Glutamatergic neuron (in vitro differentiated cells): ENCODE measurements around the gene PRDM8. TPM values are rescaled to one million over a fixed set of nuclear protein-coding genes. Genes with fewer than 3 reads are reported as not detected.

Source experiments
- DNase-seq: peaks from one replicate; pipeline ENCODE4 v3.0.0; 2022
- H3K27ac Mint-ChIP-seq: one replicate; pipeline ENCODE4 v1.8.0; 2020; ENCODE audit warnings: mild to moderate bottlenecking, mixed read lengths, inconsistent platforms; ENCODE audit not compliant: unreplicated experiment
- H3K27me3 Mint-ChIP-seq: one replicate; pipeline ENCODE4 v1.8.0; 2020; ENCODE audit warnings: mild to moderate bottlenecking, moderate library complexity, mixed read lengths, inconsistent platforms; ENCODE audit not compliant: unreplicated experiment
- H3K36me3 Mint-ChIP-seq: one replicate; pipeline ENCODE4 v1.8.0; 2020; ENCODE audit warnings: mild to moderate bottlenecking, mixed read lengths, inconsistent platforms; ENCODE audit not compliant: unreplicated experiment
- H3K4me1 Mint-ChIP-seq: one replicate; pipeline ENCODE4 v1.8.0; 2020; ENCODE audit warnings: mild to moderate bottlenecking, low read depth, mixed read lengths, inconsistent platforms; ENCODE audit not compliant: unreplicated experiment
- H3K4me3 Mint-ChIP-seq: one replicate; pipeline ENCODE4 v1.8.0; 2020; ENCODE audit warnings: mild to moderate bottlenecking, mixed read lengths, inconsistent platforms; ENCODE audit not compliant: unreplicated experiment
- H3K9me3 Mint-ChIP-seq: one replicate; pipeline ENCODE4 v1.8.0; 2020; ENCODE audit warnings: mild to moderate bottlenecking, moderate library complexity, mixed read lengths, inconsistent platforms; ENCODE audit not compliant: unreplicated experiment
- total RNA-seq: library from RNA; stranded (reverse); fragmentation: NEBNext Ultra II Directional; extraction: Animal tissue kit (Norgen Biotek cat#: 25700); gene quantifications from one replicate; pipeline ENCODE4 v1.2.1, GENCODE V29; 2021; ENCODE audit not compliant: unreplicated experiment
- TF ChIP-seq, protein P1 (sequence below): fragments of 200-600 bp; sonication (generic); IDR thresholded peaks from one replicate; pipeline ENCODE4 v1.5.0; 2021; ENCODE audit not compliant: partially characterized antibody, unreplicated experiment

The PRDM8 gene
- total RNA-seq, 1 donor from 2014 or later = 16.6 TPM

DNA sequence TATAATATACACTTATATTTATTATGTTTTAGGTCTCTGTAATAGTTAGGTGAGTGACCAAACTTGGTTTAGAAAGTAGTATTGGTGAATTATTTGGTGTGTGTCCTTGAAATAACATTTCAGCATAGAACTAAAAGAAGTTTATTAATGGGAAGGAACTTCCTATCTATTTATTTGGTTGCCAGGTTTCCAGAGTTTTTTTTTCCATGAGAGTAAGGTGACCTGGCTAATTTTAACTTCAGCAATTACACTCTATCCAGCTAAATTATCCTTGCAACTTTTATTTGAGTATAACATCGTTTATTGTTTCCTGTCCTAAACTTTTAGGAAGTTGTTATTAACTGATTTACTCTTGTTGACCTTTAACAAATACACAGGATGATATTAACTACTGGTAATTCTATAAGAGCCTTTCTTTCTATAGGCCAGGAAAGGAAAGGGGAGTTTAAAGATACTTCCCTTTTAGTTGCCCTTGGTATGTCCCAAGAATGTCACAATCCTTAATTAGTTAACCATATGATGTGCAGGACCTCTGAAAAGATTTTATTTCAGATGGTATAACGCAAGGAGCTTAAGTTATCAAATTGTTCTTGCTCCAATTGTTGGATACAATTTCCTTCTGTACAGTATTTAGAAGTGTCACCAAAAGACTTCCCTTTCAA, 18.9 kb downstream of the PRDM8 start:
- H3K4me1 Mint-ChIP-seq = no peaks in the 10 kb centered on the region
- no peaks in the 10 kb centered on the region for H3K9me3 Mint-ChIP-seq
- TF ChIP-seq, protein P1, sequence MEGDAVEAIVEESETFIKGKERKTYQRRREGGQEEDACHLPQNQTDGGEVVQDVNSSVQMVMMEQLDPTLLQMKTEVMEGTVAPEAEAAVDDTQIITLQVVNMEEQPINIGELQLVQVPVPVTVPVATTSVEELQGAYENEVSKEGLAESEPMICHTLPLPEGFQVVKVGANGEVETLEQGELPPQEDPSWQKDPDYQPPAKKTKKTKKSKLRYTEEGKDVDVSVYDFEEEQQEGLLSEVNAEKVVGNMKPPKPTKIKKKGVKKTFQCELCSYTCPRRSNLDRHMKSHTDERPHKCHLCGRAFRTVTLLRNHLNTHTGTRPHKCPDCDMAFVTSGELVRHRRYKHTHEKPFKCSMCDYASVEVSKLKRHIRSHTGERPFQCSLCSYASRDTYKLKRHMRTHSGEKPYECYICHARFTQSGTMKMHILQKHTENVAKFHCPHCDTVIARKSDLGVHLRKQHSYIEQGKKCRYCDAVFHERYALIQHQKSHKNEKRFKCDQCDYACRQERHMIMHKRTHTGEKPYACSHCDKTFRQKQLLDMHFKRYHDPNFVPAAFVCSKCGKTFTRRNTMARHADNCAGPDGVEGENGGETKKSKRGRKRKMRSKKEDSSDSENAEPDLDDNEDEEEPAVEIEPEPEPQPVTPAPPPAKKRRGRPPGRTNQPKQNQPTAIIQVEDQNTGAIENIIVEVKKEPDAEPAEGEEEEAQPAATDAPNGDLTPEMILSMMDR = no peak
- no peaks in the 10 kb centered on the region for H3K36me3 Mint-ChIP-seq
- H3K27ac Mint-ChIP-seq = no peak overlapping the region
- H3K27me3 Mint-ChIP-seq = no peaks in the 10 kb centered on the region
- DNase-seq = no peak
- no peak overlapping the region for H3K4me3 Mint-ChIP-seq

GRCh38 chr4:80219301-80220025, 22.2 kb downstream of the PRDM8 start:
- TF ChIP-seq, protein P1 = no peak
- no peaks in the 10 kb centered on the region for H3K27me3 Mint-ChIP-seq
- H3K9me3 Mint-ChIP-seq = no peaks in the 10 kb centered on the region
- no peak overlapping the region for H3K27ac Mint-ChIP-seq
- DNase-seq = no peak
- no peaks in the 10 kb centered on the region for H3K36me3 Mint-ChIP-seq
- H3K4me1 Mint-ChIP-seq = no peaks in the 10 kb centered on the region
- H3K4me3 Mint-ChIP-seq = no peak overlapping the region

DNA sequence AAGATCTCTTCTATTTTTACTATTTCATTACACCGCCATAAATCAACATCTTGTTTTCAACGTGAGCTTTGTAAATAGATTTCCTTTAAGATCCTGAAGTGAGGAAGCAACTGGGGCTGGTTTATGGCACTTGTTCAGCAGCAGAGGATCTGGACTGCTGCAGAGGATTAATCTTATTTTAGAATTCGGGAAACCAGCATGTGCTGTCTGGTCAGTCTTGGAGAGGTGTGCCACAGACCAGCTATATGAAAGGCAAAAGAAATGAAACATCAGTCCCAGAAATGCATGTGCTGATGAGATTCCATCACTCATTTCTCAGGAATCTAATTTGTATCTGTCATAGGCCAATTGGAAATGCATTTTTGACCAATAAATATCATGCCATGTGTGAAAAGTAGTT, 23.4 kb downstream of the PRDM8 start:
- no peak overlapping the region for H3K4me3 Mint-ChIP-seq
- TF ChIP-seq, protein P1 = no peak
- no peaks in the 10 kb centered on the region for H3K9me3 Mint-ChIP-seq
- no peak overlapping the region for H3K27ac Mint-ChIP-seq
- no peaks in the 10 kb centered on the region for H3K4me1 Mint-ChIP-seq
- H3K27me3 Mint-ChIP-seq = no peaks in the 10 kb centered on the region
- H3K36me3 Mint-ChIP-seq = no peaks in the 10 kb centered on the region
- no peak for DNase-seq

DNA sequence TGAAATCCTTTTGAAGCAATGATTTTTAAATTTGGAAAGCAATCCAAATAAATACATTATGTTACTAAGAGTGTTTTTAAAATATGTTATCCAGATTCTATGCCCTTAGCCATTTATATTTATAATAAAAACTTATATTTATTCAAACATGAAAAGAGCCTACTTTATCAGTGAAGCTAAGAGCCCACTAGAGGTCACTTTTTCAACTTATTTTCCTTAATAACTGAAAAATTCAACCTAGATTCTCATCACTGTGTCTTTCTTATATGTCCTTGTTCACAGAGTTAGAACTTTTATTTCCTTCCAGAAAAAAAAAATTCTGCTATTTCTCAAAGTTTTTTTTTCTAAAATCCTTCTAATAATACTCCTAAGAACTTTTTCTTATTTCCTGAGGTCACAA, 23.9 kb downstream of the PRDM8 start:
- Mint-ChIP-seq H3K27ac (no peak overlapping the region), H3K36me3 (no peaks in the 10 kb centered on the region), H3K27me3 (no peaks in the 10 kb centered on the region), H3K4me3 (no peak overlapping the region), H3K4me1 (no peaks in the 10 kb centered on the region), H3K9me3 (no peaks in the 10 kb centered on the region)
- TF ChIP-seq, protein P1 = peak; percentile 43
- DNase-seq = no peak

DNA sequence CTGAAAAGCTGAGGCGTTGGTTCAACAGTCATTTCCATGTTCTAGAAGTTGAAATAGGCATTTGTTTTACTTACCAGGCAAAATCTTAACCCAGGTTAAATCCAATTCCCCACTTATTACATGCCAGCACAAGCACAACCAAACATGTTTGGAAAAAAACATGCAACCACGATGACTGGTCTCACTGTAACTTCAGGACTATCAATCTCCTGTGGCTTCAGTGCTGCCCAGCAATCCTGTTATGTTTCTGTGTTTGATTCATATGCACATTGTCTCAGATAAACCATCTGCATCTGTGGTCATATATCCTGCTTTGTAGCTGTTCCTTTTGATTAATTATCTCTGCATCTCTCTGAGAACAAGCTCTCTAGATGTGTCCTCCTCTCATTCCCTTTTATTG, 28.3 kb downstream of the PRDM8 start:
- no peaks in the 10 kb centered on the region for H3K27me3 Mint-ChIP-seq
- H3K4me3 Mint-ChIP-seq = no peak overlapping the region
- no peak overlapping the region for H3K27ac Mint-ChIP-seq
- TF ChIP-seq, protein P1 = no peak
- no peaks in the 10 kb centered on the region for H3K4me1 Mint-ChIP-seq
- no peaks in the 10 kb centered on the region for H3K36me3 Mint-ChIP-seq
- DNase-seq = no peak
- no peaks in the 10 kb centered on the region for H3K9me3 Mint-ChIP-seq
